Lung microvascular endothelial cell (primary cell): ENCODE results near the gene SKAP1. TPM values are rescaled to one million over a fixed set of nuclear protein-coding genes. Genes with fewer than 3 reads are reported as not detected.

Experiments used
- DNase-seq, 2 donors: peaks; one replicate each; pipeline versions ENCODE4 v3.0.0 to v3.0.0-alpha.2; 2010; ENCODE audit warnings: low read depth in 2 of 2
- total RNA-seq: library from RNA; depleted of rRNA; stranded (reverse); fragments of >200 nt; gene quantifications from 2 replicates; pipeline ENCODE4 v1.2.1, GENCODE V29; 2014

SKAP1 gene
- 0.22 TPM in 1 of 2 replicates, not detected in the other for total RNA-seq

- no peak for DNase-seq
These were observed at the start of gene SKAP1 for GRCh38 chr17:48429638-48430586. SKAP1 (minus strand) TSS chr17:48430214.

GRCh38 chr17:48479014-48479402, 49.0 kb upstream of the SKAP1 start:
- no peak for DNase-seq

- DNase-seq = peak in 1 of 2 donors; percentile 32
These were observed 48.4 kb upstream of the SKAP1 start for GRCh38 chr17:48478224-48479013.

- DNase-seq = no peak
These were observed 47.2 kb upstream of the SKAP1 start for GRCh38 chr17:48477221-48477620.

GRCh38 chr17:48472411-48473281, 42.6 kb upstream of the SKAP1 start:
- DNase-seq = no peak

GRCh38 chr17:48471817-48472410, 41.9 kb upstream of the SKAP1 start:
- no peak for DNase-seq

- peak in 1 of 2 donors; percentile 8 for DNase-seq
These were observed 40.5 kb upstream of the SKAP1 start for GRCh38 chr17:48470388-48471034.

GRCh38 chr17:48469227-48469626, 39.2 kb upstream of the SKAP1 start:
- no peak for DNase-seq

GRCh38 chr17:48468299-48468698, 38.3 kb upstream of the SKAP1 start:
- no peak for DNase-seq

GRCh38 chr17:48465884-48466283, 35.9 kb upstream of the SKAP1 start:
- DNase-seq = no peak

GRCh38 chr17:48463526-48463925, 33.5 kb upstream of the SKAP1 start:
- DNase-seq = no peak

- DNase-seq = no peak
These were observed 32.9 kb upstream of the SKAP1 start for GRCh38 chr17:48462946-48463345.

- no peak for DNase-seq
These were observed 30.0 kb upstream of the SKAP1 start for GRCh38 chr17:48460052-48460451.

GRCh38 chr17:48459070-48459844, 29.2 kb upstream of the SKAP1 start:
- no peak for DNase-seq

- peak; percentile 66 to 70 for DNase-seq
These were observed 27.2 kb upstream of the SKAP1 start for GRCh38 chr17:48457080-48457836.

- no peak for DNase-seq
These were observed 26.6 kb upstream of the SKAP1 start for GRCh38 chr17:48456589-48456988.

- DNase-seq = no peak
These were observed 25.8 kb upstream of the SKAP1 start for GRCh38 chr17:48455791-48456190.

- no peak for DNase-seq
These were observed 23.4 kb upstream of the SKAP1 start for GRCh38 chr17:48453447-48453846.

GRCh38 chr17:48451489-48451888, 21.5 kb upstream of the SKAP1 start:
- DNase-seq = no peak
